ENCODE data around the gene HTR3D.
"Not testable (repeated sequence)": the region's sequence is repeated elsewhere in the genome, so short reads cannot be mapped to it uniquely, and the experiment has no call there.

The HTR3D gene

DNA sequence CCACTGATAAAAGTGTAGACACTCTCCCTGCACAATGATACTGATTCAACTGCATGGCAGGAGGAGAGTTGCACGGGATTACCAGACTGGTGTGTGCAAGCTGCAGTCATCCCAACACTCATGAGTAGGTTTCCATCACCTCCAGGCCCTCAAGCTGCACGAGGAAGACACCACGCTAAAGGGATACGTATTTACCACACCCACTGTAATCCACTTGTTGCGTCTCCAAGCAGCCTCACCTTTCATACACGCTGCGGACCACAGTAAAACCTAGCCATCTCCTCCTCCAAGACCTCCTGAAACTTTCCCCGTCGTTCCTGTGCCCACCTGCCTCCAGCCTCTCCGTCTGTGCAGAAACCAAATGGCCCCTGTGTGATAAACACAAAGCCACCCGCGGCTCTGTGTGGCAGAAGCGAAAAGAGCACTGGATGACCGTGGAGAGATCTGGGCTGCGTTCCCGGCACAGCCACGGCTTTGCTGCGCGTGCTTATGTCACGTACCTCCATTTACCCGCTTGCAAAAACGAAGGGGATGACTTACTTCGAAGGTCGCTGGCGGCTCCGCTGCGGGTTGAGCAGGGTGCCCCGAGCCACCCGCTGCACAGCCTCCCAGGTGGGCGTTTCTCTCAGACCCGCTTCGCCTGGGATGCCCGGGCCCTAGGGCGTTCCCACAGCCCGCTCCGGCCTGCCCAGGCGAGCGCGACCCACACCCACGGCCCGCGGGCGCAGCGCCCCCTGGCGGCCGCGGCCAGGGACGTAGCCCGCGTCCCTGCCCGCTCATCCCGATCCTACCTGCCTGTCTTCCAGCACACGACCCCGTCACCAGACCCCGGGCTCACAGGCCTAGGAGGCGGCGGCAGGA, 14.5 kb upstream of the HTR3D start:
- no peak for DNase-seq (ENCODE audit: low read depth)

DNA sequence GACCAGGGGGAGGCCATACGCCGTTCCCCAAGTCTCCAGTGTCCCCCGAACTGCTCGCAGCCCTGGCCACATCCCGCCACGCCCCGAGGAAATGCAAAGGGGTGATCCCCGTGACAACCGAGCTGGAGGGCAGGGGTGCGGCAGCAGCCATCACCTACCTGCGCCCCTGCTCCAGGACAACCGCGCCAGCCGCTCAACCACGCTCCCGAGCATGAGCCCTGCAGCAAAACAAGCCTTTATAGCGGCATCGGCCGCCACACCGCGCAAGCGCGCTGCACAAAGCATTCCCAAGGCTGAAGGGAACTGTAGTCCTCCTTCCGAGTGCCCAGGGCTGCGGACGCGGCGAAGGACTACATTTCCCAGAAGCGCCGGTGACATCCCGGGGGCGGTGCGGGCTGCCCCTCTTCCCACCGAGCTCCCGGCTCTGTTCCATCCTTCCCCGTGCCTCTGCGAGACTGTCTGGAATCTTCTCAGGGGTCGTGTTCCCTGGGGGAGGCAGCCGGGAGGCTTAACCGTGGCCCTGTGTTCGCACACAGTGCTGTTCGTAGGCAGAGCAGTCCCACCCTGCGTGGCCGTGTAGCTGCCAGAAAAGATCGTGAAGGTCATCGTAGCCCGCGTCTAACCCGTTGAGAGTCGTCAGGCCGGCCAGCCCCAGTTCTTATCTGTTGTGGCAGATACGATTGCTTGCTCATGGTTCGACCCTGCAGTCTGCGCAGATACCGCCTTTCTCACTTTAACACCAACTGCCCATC, 13.7 kb upstream of the HTR3D start, which contains the start of gene ABCC5:
ABCC5 (minus strand) TSS at position 213 of the 752 bp plus-strand sequence. CDS start 3,492 bp downstream, outside the sequence.
- DNase-seq (ENCODE audit: low read depth), result peak; percentile 70

DNA sequence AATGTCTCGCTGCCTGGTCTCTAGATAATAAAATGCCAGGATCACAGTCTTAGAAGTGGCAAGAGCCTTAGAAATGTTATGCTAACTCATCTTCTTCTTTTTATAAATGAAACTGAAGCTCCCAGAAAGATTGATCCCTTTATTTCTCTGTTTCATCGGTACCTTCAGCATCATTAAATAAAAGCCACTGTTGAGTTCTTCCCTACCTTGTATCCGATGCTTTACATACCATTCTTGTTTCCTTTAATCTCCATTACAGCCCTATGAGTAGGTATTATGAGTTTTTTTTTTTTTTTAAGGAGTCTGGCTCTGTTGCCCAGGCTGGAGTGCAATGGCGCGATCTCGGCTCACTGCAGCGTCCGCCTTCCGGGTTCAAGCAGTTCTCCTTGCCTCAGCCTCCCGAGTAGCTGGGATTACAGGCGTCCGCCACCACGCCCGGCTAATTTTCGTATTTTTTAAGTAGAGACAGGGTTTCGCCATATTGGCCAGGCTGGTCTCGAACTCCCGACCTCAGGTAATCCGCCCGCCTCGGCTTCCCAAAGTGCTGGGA, 13.0 kb upstream of the HTR3D start:
- DNase-seq (ENCODE audit: low read depth), result no peak

DNA sequence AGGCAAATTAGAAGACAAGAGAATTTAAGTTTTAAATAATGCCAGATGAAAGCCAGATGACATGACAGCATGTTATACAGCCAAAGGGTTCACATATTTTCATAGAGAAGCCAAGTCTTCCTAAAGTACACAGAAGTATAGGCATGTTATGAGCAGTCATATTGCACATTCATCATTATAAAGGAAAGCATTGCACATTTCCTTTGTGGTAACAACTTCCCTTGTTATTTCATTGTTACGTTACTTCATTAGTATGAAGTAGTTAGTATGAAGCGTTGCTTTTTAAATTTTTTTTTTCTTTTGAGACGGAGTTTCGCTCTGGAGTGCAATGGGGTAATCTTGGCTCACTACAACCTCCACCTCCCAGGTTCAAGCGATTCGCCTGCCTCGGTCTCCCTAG, 9.2 kb upstream of the HTR3D start:
- DNase-seq (ENCODE audit: low read depth), result no peak

DNA sequence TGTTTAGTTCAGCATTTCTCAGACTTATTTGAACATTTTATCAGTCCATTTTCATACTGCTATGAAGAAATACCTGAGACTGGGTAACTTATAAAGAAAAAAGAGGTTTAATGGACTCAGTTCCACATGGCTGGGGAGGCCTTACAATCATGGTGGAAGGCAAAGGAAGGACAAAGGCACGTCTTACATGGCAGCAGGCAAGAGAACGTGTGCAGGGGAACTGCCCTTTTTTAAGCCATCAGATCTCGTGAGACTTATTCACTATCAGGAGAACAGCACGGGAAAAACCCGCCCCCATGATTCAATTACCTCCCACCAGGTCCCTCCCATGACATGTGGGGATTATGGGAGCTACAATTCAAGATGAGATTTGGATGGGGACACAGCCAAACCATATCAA, 6.3 kb upstream of the HTR3D start:
- DNase-seq (ENCODE audit: low read depth), result not testable (repeated sequence)

DNA sequence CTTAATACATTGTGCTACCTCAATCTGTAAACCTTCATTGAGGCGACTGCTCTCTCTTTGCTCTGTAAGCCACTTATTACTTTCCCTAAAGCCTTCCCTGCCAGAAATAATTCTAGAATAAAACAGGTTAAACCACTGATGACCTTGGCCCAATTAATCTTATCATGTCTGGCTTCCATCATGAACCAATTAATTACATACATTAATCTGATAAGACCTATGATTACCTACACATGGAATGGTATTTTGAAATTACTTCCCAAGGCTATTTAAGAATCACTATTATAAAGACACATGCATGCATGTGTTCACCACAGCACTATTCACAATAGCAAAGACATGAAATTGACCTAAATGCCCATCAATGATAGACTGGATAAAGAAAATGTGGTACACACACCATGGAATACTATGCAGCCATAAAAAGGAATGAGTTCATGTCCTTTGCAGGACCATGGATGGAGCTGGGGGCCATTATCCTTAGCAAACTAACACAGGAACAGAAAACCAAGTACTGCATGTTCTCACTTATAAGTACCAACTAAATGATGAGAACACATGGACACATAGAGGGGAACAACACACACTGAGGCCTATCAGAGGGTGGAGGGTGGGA, 3.2 kb upstream of the HTR3D start:
- not testable (repeated sequence) for DNase-seq (ENCODE audit: low read depth)

DNA sequence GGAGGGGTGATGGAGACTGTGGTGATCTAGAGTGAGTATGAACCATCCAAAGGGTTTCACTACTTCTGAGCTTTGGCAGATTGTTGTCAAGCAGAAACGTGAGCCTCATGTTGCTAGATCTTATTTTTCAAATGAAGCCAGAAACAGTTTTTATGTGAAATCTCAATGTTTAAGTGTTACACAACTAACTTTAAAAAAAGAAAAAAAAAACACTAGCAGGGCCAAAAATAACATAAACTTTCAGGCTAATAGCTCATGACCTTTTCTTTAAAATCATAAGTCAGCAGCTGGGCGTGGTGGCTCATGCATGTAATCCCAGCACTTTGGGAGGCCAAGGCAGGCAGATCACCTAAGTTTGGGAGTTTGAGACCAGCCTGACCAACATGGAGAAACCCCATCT, 2.1 kb upstream of the HTR3D start:
- no peak for DNase-seq (ENCODE audit: low read depth)

DNA sequence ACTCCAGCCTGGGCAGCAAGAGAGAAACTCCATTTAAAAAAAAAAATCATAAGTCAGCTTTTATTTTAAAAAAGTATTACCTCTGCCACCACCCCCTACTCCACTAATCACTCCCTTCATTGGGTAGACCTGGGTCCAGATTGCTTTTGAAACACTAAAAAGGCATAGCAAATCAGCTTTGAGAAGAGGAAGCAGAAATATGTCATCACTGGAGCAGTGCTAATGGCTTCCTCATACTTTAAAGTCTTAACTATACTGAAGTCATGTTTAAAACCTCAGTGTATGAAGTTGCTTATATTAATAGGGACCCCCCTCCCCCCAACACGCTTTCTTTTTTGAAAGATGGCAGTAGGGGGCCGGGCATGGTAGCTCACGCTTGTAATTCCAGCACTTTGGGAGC, 1.0 kb upstream of the HTR3D start:
- no peak for DNase-seq (ENCODE audit: low read depth)

DNA sequence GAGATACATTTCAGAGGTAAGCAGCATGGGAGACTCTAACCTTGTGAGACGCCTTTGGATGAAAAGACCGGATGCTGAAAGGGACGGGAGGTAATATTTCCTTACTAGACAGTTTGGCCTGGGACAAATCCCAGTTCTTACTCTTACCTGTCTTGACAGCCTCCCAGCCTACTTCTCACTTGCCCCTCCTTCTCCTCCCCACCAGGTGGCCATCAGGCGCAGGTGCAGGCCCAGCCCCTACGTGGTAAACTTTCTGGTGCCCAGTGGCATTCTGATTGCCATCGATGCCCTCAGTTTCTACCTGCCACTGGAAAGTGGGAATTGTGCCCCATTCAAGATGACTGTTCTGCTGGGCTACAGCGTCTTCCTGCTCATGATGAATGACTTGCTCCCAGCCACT, 6.3 kb downstream of the HTR3D start:
- no peak for DNase-seq (ENCODE audit: low read depth)

DNA sequence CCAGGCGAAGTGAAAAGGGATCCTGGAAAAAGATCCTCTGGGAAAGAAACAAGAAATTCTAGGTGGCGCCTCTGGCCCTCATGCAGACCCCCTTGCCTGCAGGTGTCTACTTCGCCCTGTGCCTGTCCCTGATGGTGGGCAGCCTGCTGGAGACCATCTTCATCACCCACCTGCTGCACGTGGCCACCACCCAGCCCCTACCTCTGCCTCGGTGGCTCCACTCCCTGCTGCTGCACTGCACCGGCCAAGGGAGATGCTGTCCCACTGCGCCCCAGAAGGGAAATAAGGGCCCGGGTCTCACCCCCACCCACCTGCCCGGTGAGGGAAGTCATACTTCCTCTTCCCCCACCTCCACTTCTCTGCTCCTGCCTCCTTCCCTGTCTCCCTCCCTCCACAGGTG, 6.8 kb downstream of the HTR3D start:
- DNase-seq (ENCODE audit: low read depth), result not testable (repeated sequence)

DNA sequence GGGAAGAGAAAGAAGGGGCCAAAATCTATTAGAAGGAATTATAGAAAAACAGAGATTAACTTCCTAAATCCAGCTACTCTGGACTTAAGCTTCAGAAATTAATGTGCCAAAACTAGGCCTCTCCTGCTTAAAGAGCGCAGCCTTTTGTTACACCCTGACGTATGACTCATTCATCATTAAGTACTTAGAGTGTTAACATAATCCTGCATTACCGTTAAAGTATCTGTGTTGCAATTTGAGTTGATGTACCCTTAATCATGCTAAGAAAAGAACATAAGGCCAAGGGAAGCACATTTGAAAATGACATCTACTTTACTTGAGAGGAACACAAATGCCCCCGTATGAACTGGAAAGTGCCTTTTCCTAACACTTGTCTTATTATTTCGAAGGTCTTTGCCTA, 7.9 kb downstream of the HTR3D start:
- DNase-seq (ENCODE audit: low read depth), result no peak

DNA sequence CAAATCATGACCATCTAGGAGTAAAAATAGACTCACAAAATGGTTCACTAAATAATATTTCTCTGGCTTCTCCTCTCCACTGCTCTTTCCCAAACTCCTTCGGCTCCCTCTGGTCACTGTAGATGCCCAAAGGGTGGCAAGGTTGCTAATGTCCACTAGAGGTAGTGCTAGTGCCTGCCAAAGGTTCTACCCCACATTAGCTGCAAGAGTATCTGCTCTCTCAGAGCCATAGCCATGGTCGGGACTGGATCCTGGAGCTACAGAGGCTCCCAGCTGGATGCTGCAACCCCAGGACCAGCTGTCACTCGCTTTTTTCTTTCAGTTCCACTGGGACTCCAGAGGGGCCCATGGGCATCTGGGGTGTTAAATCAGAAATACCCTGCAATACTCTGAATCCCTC, 8.5 kb downstream of the HTR3D start:
- no peak for DNase-seq (ENCODE audit: low read depth)

DNA sequence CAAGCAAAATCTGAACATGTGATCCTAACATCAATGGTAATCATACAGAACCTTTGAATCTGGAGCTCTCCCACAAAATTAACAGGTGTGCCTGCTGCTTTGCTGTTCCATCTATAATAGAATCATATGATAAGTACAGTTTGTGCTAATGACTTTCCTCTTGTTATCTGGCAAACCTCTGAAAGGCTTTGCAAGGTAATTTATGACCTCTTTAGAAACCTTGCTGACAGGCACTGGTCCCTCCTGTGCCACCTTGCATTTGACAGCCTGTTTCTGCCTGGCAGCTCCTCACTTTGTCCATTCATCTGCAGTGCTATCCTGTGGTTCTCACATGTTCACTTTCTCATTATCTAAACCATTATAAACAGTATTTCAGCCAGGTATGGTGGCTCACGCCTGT, 11.1 kb downstream of the HTR3D start:
- DNase-seq (ENCODE audit: low read depth), result no peak

DNA sequence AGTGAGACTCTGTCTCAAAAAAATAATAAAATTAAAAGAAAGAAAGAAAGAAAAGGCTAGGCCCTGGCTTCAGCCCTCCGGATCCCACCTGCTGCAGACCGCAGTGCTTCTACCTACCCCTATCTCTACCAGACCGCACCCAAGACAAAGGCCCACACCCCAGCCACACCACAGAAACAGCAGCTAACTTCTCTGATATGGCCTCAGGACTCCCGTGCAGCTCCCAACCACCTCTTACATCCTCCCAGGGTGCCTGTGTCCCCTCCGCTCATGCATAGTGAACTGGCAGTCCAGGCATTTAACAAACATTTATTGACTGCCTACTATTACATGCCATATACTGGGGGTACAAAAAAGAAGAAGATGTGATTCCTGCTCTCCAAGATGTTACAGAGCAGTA, 14.5 kb downstream of the HTR3D start:
- no peak for DNase-seq (ENCODE audit: low read depth)

DNA sequence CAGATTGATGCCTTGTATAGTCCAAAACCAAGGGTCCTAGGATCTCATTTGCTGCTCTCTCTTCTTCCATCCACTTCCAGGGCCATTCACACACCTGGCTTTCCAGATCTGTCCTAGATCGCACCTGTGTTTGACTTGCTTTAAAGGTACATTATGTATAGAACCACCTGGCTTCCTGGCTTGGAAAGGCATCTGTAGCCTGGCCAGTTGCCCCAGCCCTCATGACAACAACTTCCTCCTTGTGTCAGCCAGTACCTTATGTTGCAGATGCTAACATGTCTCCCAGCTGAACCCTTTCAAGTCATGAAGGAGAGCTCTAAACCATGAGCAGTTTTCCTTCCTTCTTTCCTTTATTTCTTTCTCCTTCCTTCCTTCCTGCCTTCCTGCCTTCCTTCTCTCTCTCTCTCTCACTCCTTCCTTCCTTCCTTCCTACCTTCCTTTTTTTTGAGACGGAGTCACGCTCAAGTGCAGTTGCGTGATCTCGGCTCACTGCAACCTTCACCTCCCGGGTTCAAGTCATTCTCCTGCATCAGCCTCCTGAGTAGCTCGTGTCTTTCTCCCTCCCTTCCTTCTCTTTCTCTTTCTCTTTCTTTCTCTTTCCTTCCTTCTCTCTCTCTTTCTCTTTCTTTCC, 18.8 kb downstream of the HTR3D start:
- DNase-seq (ENCODE audit: low read depth), result no peak

DNA sequence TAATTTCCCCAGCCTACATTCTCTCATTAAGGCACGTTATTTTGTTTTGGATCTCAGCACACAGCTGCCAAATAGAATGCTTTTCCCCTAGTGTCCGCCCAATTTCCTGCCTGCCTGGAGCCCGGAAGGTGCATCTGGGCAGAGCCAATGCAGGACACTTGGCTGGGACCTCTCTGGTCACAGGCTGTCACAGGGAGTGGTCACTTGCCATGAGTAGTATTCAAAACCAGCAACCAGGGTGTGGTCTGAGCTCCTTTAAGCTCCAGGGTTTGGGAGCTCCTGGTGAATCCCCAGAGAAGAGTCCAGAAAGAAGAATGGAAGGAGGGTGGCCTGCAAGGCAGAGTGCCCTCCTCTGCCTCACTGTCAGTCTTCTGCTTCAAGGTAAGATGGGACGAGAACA, 21.2 kb downstream of the HTR3D start, which contains the start of gene HTR3C:
HTR3C (plus strand) TSS at position 281 of the 400 bp plus-strand sequence; CDS start at position 315, 34 bp downstream.
- no peak for DNase-seq (ENCODE audit: low read depth)

DNA sequence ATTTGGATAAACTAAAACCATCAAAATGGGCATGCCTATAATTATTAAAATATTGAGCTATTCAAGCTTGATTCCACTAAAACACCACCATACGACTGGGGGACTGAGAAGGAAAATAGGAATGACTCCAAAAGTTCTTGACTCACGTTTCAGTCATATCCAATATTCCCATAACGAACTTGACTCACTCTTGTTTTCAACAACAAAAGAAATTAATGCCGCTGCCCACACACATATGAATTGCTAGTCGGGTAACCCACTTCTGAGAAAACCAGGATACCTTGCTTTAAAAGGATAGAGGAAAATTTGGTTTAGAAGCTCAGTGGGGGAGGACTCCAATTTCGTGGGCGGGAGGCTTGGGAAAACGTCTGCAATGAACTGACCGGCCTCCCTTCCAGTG, 26.5 kb downstream of the HTR3D start:
- DNase-seq (ENCODE audit: low read depth), result peak; percentile 64

DNA sequence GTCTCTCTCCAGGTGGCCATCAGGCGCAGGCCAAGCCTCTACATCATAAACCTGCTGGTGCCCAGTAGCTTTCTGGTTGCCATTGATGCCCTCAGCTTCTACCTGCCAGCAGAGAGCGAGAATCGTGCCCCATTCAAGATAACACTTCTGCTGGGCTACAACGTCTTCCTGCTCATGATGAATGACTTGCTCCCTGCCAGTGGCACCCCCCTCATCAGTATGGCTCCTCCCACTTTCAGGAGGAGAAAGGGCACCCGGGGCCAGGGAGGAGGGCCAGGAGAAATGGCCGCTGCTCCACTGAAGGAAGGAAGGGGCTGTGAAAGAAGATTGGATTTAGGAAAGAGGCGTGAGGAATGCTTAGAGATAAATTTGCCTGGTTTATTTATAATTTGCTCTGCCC, 27.9 kb downstream of the HTR3D start:
- DNase-seq (ENCODE audit: low read depth), result no peak

DNA sequence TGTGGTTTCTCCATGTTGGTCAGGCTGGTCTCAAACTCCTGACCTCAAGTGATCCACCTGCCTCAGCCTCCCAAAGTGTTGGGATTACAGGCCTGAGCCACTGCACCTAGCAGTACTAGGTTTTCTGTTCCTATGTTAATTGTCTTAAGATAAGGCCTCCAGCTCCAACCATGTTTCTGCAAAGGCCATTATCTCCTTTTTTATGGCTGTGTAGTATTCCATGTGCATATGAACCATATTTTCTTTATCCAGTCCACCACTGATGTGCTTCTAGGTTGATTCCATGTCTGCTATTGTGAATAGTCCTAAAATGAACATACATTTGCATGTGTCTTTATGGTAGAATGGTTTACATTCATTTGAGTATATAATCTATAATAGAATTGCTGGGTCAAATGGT, 31.1 kb downstream of the HTR3D start:
- DNase-seq (ENCODE audit: low read depth), result no peak

DNA sequence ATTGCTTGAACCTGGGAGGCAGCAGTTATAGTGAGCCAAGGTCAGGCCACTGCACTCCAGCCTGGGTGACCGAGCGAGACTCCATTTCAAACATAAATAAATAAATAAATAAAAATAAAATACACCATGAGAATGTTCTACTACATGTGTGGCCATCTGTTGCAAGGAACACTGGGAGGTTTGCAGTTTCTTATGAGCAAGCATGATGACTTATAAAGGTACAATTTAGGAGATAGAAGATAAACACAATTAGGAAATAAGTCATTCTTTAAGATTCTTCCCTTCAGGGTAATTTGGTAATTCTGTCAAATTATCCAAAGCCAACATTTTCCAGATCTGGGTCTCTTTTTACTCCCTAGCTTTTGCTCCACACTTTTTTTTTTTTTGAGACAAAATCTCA, 34.7 kb downstream of the HTR3D start:
- peak; percentile 14 for DNase-seq (ENCODE audit: low read depth)

DNA sequence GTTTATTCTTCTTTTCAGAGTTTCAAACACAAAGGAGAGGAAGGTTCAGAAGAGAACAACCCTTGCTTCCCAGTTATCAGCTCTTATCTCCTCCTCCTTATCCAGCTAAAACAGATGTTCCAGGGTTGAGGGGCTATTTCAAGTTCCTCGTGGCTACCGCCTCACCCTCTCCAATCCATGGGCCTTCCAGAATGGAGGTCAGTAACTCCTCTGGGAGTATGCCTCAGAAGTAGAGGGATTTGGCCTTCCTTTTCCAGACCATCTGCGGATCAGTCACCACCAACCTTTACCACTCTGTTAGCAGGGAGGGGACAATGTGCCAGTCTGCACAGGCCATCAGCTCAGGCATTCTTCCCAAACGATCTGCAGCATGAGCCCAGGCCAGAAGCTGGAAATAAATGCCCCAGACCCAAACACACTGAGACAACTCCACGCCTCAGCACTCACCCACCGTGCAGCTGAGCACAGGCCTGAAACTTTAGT, 36.1 kb downstream of the HTR3D start:
- DNase-seq (ENCODE audit: low read depth), result no peak

DNA sequence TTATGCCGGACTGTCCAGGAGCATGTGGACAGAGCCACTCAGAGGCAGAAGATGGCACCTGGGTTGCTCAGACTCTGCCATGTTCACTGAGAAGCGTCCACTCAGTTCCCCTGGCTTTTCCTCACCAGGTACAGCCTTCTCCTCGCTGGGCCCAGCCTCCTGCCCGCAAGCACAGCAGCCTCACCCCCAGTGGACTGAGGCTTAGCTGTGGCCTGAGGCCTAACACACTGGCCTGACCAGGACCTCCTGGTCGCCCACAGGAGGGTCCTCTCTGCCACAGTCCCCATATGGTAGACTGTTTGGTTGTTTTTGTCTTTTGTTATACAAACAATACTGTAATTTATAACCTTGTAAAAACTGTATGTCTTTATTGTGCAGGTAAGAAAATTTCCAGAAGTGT, 36.8 kb downstream of the HTR3D start:
- DNase-seq (ENCODE audit: low read depth), result no peak
